ENCODE measurements around the gene HOXA10.

- TF ChIP-seq, protein P1, sequence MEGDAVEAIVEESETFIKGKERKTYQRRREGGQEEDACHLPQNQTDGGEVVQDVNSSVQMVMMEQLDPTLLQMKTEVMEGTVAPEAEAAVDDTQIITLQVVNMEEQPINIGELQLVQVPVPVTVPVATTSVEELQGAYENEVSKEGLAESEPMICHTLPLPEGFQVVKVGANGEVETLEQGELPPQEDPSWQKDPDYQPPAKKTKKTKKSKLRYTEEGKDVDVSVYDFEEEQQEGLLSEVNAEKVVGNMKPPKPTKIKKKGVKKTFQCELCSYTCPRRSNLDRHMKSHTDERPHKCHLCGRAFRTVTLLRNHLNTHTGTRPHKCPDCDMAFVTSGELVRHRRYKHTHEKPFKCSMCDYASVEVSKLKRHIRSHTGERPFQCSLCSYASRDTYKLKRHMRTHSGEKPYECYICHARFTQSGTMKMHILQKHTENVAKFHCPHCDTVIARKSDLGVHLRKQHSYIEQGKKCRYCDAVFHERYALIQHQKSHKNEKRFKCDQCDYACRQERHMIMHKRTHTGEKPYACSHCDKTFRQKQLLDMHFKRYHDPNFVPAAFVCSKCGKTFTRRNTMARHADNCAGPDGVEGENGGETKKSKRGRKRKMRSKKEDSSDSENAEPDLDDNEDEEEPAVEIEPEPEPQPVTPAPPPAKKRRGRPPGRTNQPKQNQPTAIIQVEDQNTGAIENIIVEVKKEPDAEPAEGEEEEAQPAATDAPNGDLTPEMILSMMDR (IDR thresholded peaks at IDR 0.05), result no peak
- TF ChIP-seq POLR2A (IDR thresholded peaks at IDR 0.05) (no peak), POLR2AphosphoS5 (IDR thresholded peaks at IDR 0.05) (no peak)
Observed at GRCh38 chr7:27166531-27167505, 7.3 kb downstream of the HOXA10 start.

Data from breast epithelium (tissue), 3 donors.